GM11168 (cell line): ENCODE measurements around the gene ARL15.

Experiments
- in situ Hi-C: fragments of 300-500 bp; cut with MboI; formaldehyde crosslinking; loops from one replicate; pipeline ENCODE4 v1.12.0; 2022; ENCODE audit warnings: low sequenced_read_pairs; ENCODE audit not compliant: unreplicated experiment

ARL15 gene

GRCh38 chr5:54315736-54316528 is 5.6 kb upstream of the ARL15 start:
- in situ Hi-C loops: no loop called here

- in situ Hi-C loops: no loop called here
Observed at GRCh38 chr5:54313311-54314270, 3.2 kb upstream of the ARL15 start.

GRCh38 chr5:54312499-54312898 is 2.1 kb upstream of the ARL15 start:
- in situ Hi-C loops: no loop called here

- in situ Hi-C loops: no loop called here
Observed at GRCh38 chr5:54311176-54311677, 854 bp upstream of the ARL15 start.

- in situ Hi-C loops: no loop called here
Observed at GRCh38 chr5:54309691-54310432, 511 bp downstream of the ARL15 start.

- in situ Hi-C loops: no loop called here
Observed at GRCh38 chr5:54309276-54309675, 1.1 kb downstream of the ARL15 start.

- in situ Hi-C loops: no loop called here
Observed at GRCh38 chr5:54307583-54307982, 2.8 kb downstream of the ARL15 start.

GRCh38 chr5:54306893-54307292 is 3.5 kb downstream of the ARL15 start:
- in situ Hi-C loops: no loop called here

- in situ Hi-C loops: no loop called here
Observed at GRCh38 chr5:54305737-54306136, 4.6 kb downstream of the ARL15 start.

GRCh38 chr5:54304040-54304439 is 6.3 kb downstream of the ARL15 start:
- in situ Hi-C loops: no loop called here

- in situ Hi-C loops: no loop called here
Observed at GRCh38 chr5:54302267-54302687, 8.1 kb downstream of the ARL15 start.

- in situ Hi-C loops: no loop called here
Observed at GRCh38 chr5:54301849-54302248, 8.5 kb downstream of the ARL15 start.

- in situ Hi-C loops: no loop called here
Observed at GRCh38 chr5:54301220-54301619, 9.2 kb downstream of the ARL15 start.

GRCh38 chr5:54298947-54299346 is 11.4 kb downstream of the ARL15 start:
- in situ Hi-C loops: no loop called here

GRCh38 chr5:54296386-54296785 is 14.0 kb downstream of the ARL15 start:
- in situ Hi-C loops: no loop called here

GRCh38 chr5:54295651-54296276 is 14.6 kb downstream of the ARL15 start:
- in situ Hi-C loops: no loop called here

GRCh38 chr5:54294097-54294667 is 16.2 kb downstream of the ARL15 start:
- in situ Hi-C loops: no loop called here

- in situ Hi-C loops: no loop called here
Observed at GRCh38 chr5:54292866-54293265, 17.5 kb downstream of the ARL15 start.

GRCh38 chr5:54291498-54291897 is 18.9 kb downstream of the ARL15 start:
- in situ Hi-C loops: no loop called here

GRCh38 chr5:54289769-54290168 is 20.6 kb downstream of the ARL15 start:
- in situ Hi-C loops: no loop called here
